Esophagus (tissue), 2 donors: ENCODE data around the gene MYH14. TPM values are rescaled to one million over a fixed set of nuclear protein-coding genes. Genes with fewer than 3 reads are reported as not detected.

ENCODE experiments used
- H3K27ac ChIP-seq, 2 donors: one replicate each; pipeline ENCODE4 v1.5.1; 2013; ENCODE audit warnings: low read depth in 2 of 2, mild to moderate bottlenecking in 2 of 2, inconsistent platforms in 1 of 2, low read length in 1 of 2, moderate library complexity in 1 of 2
- H3K27me3 ChIP-seq, 2 donors: one replicate each; pipeline ENCODE4 v1.6.1; 2013; ENCODE audit warnings: low read length in 2 of 2, control low read depth in 1 of 2, mild to moderate bottlenecking in 1 of 2; ENCODE audit not compliant: insufficient read depth in 2 of 2, control insufficient read depth in 1 of 2
- H3K36me3 ChIP-seq, 2 donors: one replicate each; pipeline ENCODE4 v1.6.1; 2013; ENCODE audit warnings: low read length in 1 of 2; ENCODE audit not compliant: control insufficient read depth in 2 of 2, insufficient read depth in 2 of 2
- H3K4me1 ChIP-seq, 2 donors: one replicate each; pipeline ENCODE4 v1.6.1; 2013; ENCODE audit warnings: low read length in 1 of 2; ENCODE audit not compliant: control insufficient read depth in 2 of 2, insufficient read depth in 2 of 2
- H3K4me3 ChIP-seq, 2 donors: one replicate each; pipeline ENCODE4 v1.5.1; 2013; ENCODE audit warnings: low read length in 2 of 2, mild to moderate bottlenecking in 2 of 2, low read depth in 1 of 2, moderate library complexity in 1 of 2
- H3K9me3 ChIP-seq, 2 donors: one replicate each; pipeline ENCODE4 v1.6.1; 2013; ENCODE audit warnings: mild to moderate bottlenecking in 2 of 2, low read depth in 1 of 2, low read length in 1 of 2, moderate library complexity in 1 of 2; ENCODE audit not compliant: control insufficient read depth in 2 of 2, insufficient read depth in 1 of 2
- WGBS, 2 donors: extraction: QIAGEN DNeasy Blood & Tissue Kit; methylation state at CpG; one replicate each; pipeline ENCODE4 v1.1.7; 2013; 5-methylcytosine and 5-hydroxymethylcytosine counted together
- polyA plus RNA-seq, 2 donors: library from polyadenylated mRNA; stranded (reverse); fragments of 200-250 nt; gene quantifications; one replicate each; pipeline ENCODE4 v1.2.3, GENCODE V29; 2013
- donor health status: healthy with polysubstance abuse.
- donor health status: Bipolar disorder and iron deficiency.

Gene MYH14
- polyA plus RNA-seq, 2 donors, result 72.9 to 110 TPM

GRCh38 chr19:50301607-50301971, 98.2 kb downstream of the MYH14 start:
- H3K27ac ChIP-seq, result no peak overlapping the region
- peaks cover 0 to 10% of the 10 kb centered on the region in 2 donors for H3K9me3 ChIP-seq
- no peak overlapping the region for H3K4me3 ChIP-seq
- H3K36me3 ChIP-seq, result peaks cover 0 to 5% of the 10 kb centered on the region in 2 donors
- H3K27me3 ChIP-seq, result no peaks in the 10 kb centered on the region
- 83 to 96% methylated on average over 10 of the region's 10 CpGs for WGBS, 2 donors
- H3K4me1 ChIP-seq, result no peaks in the 10 kb centered on the region

GRCh38 chr19:50303558-50303957, 100.1 kb downstream of the MYH14 start:
- H3K4me3 ChIP-seq, result no peak overlapping the region
- H3K36me3 ChIP-seq, result peaks cover 0 to 8% of the 10 kb centered on the region in 2 donors
- no peaks in the 10 kb centered on the region for H3K27me3 ChIP-seq
- H3K4me1 ChIP-seq, result no peaks in the 10 kb centered on the region
- H3K27ac ChIP-seq, result no peak overlapping the region
- H3K9me3 ChIP-seq, result peaks cover 4 to 10% of the 10 kb centered on the region in 2 donors

- WGBS, 2 donors, result 89 to 90% methylated on average over 20 to 21 of the region's 21 CpGs
- Histone ChIP-seq H3K27me3 (peaks cover 0 to 3% of the 10 kb centered on the region in 2 donors), H3K36me3 (peaks cover 0 to 7% of the 10 kb centered on the region in 2 donors)
Measured at GRCh38 chr19:50308991-50309390, 105.6 kb downstream of the MYH14 start.

GRCh38 chr19:50309396-50310125, 106.1 kb downstream of the MYH14 start:
- no peak overlapping the region for H3K4me3 ChIP-seq
- peaks cover 0 to 7% of the 10 kb centered on the region in 2 donors for H3K36me3 ChIP-seq
- H3K27me3 ChIP-seq, result peaks cover 0 to 6% of the 10 kb centered on the region in 2 donors
- peaks cover 0 to 4% of the 10 kb centered on the region in 2 donors for H3K9me3 ChIP-seq
- H3K27ac ChIP-seq, result no peak overlapping the region
- WGBS, 2 donors, result 65 to 72% methylated on average over 12 to 16 of the region's 16 CpGs
- no peaks in the 10 kb centered on the region for H3K4me1 ChIP-seq

More at GRCh38 chr19:50308991-50309390, 105.6 kb downstream of the MYH14 start:
- no peak overlapping the region for H3K27ac ChIP-seq
- H3K9me3 ChIP-seq, result peaks cover 0 to 4% of the 10 kb centered on the region in 2 donors
- H3K4me3 ChIP-seq, result no peak overlapping the region
- no peaks in the 10 kb centered on the region for H3K4me1 ChIP-seq

- 38 to 44% methylated on average over 10 of the region's 10 CpGs for WGBS, 2 donors
- H3K4me3 ChIP-seq, result no peak overlapping the region
- peaks cover 0 to 4% of the 10 kb centered on the region in 2 donors for H3K9me3 ChIP-seq
- H3K36me3 ChIP-seq, result peaks cover 0 to 7% of the 10 kb centered on the region in 2 donors
- peaks cover 0 to 14% of the 10 kb centered on the region in 2 donors for H3K27me3 ChIP-seq
- H3K4me1 ChIP-seq, result no peaks in the 10 kb centered on the region
- H3K27ac ChIP-seq, result no peak overlapping the region
Measured at GRCh38 chr19:50310759-50311465, 107.5 kb downstream of the MYH14 start.

GRCh38 chr19:50311723-50312635, 108.6 kb downstream of the MYH14 start:
- H3K27me3 ChIP-seq, result peaks cover 0 to 18% of the 10 kb centered on the region in 2 donors

GRCh38 chr19:50312967-50313811, 109.8 kb downstream of the MYH14 start:
- no peak overlapping the region for H3K27ac ChIP-seq
- H3K4me3 ChIP-seq, result no peak overlapping the region
- 10 to 12% methylated on average over 27 of the region's 27 CpGs for WGBS, 2 donors
- peaks cover 0 to 4% of the 10 kb centered on the region in 2 donors for H3K36me3 ChIP-seq
- peaks cover 0 to 18% of the 10 kb centered on the region in 2 donors for H3K27me3 ChIP-seq
- no peaks in the 10 kb centered on the region for H3K4me1 ChIP-seq
- peaks cover 0 to 2% of the 10 kb centered on the region in 2 donors for H3K9me3 ChIP-seq

More at GRCh38 chr19:50311723-50312635, 108.6 kb downstream of the MYH14 start:
- H3K4me3 ChIP-seq, result no peak overlapping the region
- H3K27ac ChIP-seq, result no peak overlapping the region
- peaks cover 0 to 2% of the 10 kb centered on the region in 2 donors for H3K9me3 ChIP-seq
- 5 to 6% methylated on average over 35 to 42 of the region's 42 CpGs for WGBS, 2 donors
- H3K36me3 ChIP-seq, result peaks cover 0 to 5% of the 10 kb centered on the region in 2 donors
- H3K4me1 ChIP-seq, result no peaks in the 10 kb centered on the region

- H3K27me3 ChIP-seq, result peaks cover 0 to 18% of the 10 kb centered on the region in 2 donors
- 3 to 4% methylated on average over 20 of the region's 20 CpGs for WGBS, 2 donors
Measured at GRCh38 chr19:50313812-50314536, 110.6 kb downstream of the MYH14 start.

More at GRCh38 chr19:50313812-50314536, 110.6 kb downstream of the MYH14 start:
- Histone ChIP-seq H3K9me3 (peaks cover 0 to 2% of the 10 kb centered on the region in 2 donors), H3K27ac (no peak overlapping the region), H3K36me3 (peaks cover 0 to 4% of the 10 kb centered on the region in 2 donors), H3K4me1 (no peaks in the 10 kb centered on the region), H3K4me3 (no peak overlapping the region)
